ENCODE measurements around the gene ZNF618. TPM values are rescaled to one million over a fixed set of nuclear protein-coding genes. Genes with fewer than 3 reads are reported as not detected.

Gene ZNF618
- total and polyA plus RNA-seq, 2 experiments from 2014 or later, result 12.1 to 22.1 TPM

GRCh38 chr9:114077162-114077837 is 201.2 kb downstream of the ZNF618 start:
- Histone ChIP-seq H3K79me2 (replicated peaks; ENCODE audit: insufficient read depth) (no peaks in the 10 kb centered on the region), H3K36me3 (ENCODE audit: insufficient read depth) (no peaks in the 10 kb centered on the region), H3K4me2 (no peak overlapping the region), H3F3A (replicated peaks; ENCODE audit: low read depth) (no peaks in the 10 kb centered on the region), H3K4me3 (no peak overlapping the region), H3K27me3 (ENCODE audit: insufficient read depth) (no peaks in the 10 kb centered on the region), H3K27ac (ENCODE audit: low read depth) (no peak overlapping the region), H3K9me2 (ENCODE audit: insufficient read depth) (peaks cover 8% of the 10 kb centered on the region; the same call in 1 of the 2 replicates), H4K20me1 (replicated peaks; ENCODE audit: insufficient read depth) (no peaks in the 10 kb centered on the region), H2AFZ (no peak overlapping the region), H3K4me1 (ENCODE audit: insufficient read depth) (no peaks in the 10 kb centered on the region; the same call in 1 of the 2 replicates)
- Mint-ChIP-seq H3K27ac (no peak overlapping the region), H3K4me3 (no peak overlapping the region), H3K9me3 (no peaks in the 10 kb centered on the region), H3K36me3 (ENCODE audit: low read depth) (no peaks in the 10 kb centered on the region), H3K27me3 (ENCODE audit: insufficient read depth, low read depth, poor library complexity) (peaks cover 7% of the 10 kb centered on the region), H3K4me1 (peaks cover 8% of the 10 kb centered on the region; the same call in 2 of the 3 replicates)
- DNase-seq (ENCODE audit: low spot score) (no peak), ATAC-seq (no peak)
- TF ChIP-seq JUNB (IDR thresholded peaks at IDR 0.05; ENCODE audit: unreplicated experiment) (no peak), ZNF114 (CRISPR knock-in tag; IDR thresholded peaks at IDR 0.05) (no peak), STAT1 (IDR thresholded peaks at IDR 0.05; ENCODE audit: unreplicated experiment) (no peak), EZH2phosphoT487 (IDR thresholded peaks at IDR 0.05; ENCODE audit: unreplicated experiment) (no peak), ZNF331 (CRISPR knock-in tag; IDR thresholded peaks at IDR 0.05; ENCODE audit: low read depth) (no peak), ETS1 (IDR thresholded peaks at IDR 0.05) (no peak), POLR2AphosphoS5 (IDR thresholded peaks at IDR 0.05; ENCODE audit: low read depth) (no peak), EZH2 (IDR thresholded peaks at IDR 0.05; ENCODE audit: low read depth, unreplicated experiment) (no peak), ZNF462 (CRISPR knock-in tag; IDR thresholded peaks at IDR 0.05) (no peak), NANOG (IDR thresholded peaks at IDR 0.05; ENCODE audit: borderline replicate concordance) (no peak)
- TF ChIP-seq, protein P1, sequence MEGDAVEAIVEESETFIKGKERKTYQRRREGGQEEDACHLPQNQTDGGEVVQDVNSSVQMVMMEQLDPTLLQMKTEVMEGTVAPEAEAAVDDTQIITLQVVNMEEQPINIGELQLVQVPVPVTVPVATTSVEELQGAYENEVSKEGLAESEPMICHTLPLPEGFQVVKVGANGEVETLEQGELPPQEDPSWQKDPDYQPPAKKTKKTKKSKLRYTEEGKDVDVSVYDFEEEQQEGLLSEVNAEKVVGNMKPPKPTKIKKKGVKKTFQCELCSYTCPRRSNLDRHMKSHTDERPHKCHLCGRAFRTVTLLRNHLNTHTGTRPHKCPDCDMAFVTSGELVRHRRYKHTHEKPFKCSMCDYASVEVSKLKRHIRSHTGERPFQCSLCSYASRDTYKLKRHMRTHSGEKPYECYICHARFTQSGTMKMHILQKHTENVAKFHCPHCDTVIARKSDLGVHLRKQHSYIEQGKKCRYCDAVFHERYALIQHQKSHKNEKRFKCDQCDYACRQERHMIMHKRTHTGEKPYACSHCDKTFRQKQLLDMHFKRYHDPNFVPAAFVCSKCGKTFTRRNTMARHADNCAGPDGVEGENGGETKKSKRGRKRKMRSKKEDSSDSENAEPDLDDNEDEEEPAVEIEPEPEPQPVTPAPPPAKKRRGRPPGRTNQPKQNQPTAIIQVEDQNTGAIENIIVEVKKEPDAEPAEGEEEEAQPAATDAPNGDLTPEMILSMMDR (conservative IDR thresholded peaks at IDR 0.05; ENCODE audit: low read depth in 2 of 2), result no peak
